ENCODE measurements around the gene CGNL1. TPM values are rescaled to one million over a fixed set of nuclear protein-coding genes. Genes with fewer than 3 reads are reported as not detected.

CGNL1 gene
- total and polyA plus RNA-seq, 8 donors: 7.3 to 35.8 (median 24.2) TPM

DNA sequence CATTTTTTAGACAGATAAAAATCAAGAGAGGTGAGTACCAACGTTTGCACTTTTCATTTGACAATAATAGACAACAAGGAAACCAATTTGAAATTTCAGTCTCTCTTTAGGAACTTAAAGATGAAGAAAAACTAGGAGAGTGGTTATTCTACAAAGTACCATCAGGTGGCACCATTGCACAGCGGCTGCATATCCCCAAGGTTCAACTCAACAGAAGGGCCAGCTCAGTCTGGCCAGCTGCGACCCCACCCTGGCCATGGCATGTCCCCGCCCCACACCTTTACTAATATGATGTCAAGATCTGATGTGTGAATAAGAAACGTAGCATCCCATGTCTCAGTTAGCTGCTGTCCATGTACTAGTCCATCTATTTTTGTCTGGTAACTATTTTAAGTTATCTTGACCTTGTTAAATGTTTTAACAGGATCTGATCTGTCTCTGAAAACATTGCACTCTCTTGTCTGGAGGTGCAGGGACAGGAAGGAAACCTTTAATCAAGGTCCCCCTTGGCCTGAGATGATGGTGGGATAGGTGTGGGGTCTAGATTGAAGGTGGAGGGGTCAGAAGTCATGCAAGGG is 35.5 kb upstream of the CGNL1 start:
- FAIRE-seq: peak; percentile 39

DNA sequence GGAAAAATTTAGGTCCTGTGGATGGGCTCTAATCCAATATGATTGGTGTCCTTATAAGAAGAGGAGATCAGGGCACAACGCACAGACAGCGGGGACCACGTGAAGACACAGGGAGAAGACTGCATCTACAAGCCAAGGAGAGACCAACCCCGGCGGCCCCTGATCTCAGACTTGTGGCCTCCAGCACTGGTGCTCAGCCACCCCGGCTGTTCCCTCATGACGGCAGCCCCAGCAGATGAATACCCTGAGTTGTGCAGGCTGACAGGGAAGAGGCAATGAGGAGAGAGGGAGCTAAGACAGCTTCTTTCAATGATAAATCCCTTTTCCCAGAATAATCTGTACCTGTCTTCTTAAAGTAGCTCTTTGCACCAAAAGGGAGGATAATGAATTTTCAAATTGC is 33.3 kb upstream of the CGNL1 start:
- FAIRE-seq (no peak), ATAC-seq (no peak), DNase-seq (no peak)
- no peaks in the 10 kb centered on the region for H3K27me3 ChIP-seq
- intact Hi-C loops (cut with DNase I): no loop called here
- TF ChIP-seq, protein P1, sequence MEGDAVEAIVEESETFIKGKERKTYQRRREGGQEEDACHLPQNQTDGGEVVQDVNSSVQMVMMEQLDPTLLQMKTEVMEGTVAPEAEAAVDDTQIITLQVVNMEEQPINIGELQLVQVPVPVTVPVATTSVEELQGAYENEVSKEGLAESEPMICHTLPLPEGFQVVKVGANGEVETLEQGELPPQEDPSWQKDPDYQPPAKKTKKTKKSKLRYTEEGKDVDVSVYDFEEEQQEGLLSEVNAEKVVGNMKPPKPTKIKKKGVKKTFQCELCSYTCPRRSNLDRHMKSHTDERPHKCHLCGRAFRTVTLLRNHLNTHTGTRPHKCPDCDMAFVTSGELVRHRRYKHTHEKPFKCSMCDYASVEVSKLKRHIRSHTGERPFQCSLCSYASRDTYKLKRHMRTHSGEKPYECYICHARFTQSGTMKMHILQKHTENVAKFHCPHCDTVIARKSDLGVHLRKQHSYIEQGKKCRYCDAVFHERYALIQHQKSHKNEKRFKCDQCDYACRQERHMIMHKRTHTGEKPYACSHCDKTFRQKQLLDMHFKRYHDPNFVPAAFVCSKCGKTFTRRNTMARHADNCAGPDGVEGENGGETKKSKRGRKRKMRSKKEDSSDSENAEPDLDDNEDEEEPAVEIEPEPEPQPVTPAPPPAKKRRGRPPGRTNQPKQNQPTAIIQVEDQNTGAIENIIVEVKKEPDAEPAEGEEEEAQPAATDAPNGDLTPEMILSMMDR (IDR thresholded peaks at IDR 0.05): no peak
- H3K36me3 ChIP-seq: no peaks in the 10 kb centered on the region
- 90 to 95% methylated on average over 7 of the region's 7 CpGs for WGBS, 2 donors
- H3K4me3 ChIP-seq: no peak overlapping the region
- H3K27ac ChIP-seq: no peak overlapping the region
- peaks cover 0 to 4% (median 0%) of the 10 kb centered on the region in 3 donors for H3K4me1 ChIP-seq
- no peaks in the 10 kb centered on the region for H3K9me3 ChIP-seq

More for the DNA sequence above, 35.5 kb upstream of the CGNL1 start:
- 0% methylated on average over 5 of the region's 5 CpGs for WGBS, 2 donors
- intact Hi-C loops (cut with DNase I): no loop called here
- Histone ChIP-seq H3K4me3 (no peak overlapping the region), H3K9me3 (no peaks in the 10 kb centered on the region), H3K27me3 (no peaks in the 10 kb centered on the region), H3K27ac (no peak overlapping the region), H3K36me3 (no peaks in the 10 kb centered on the region), H3K4me1 (peaks cover 0 to 4% (median 0%) of the 10 kb centered on the region in 3 donors)
- peak; percentile 64 to 92 (median 82) for ATAC-seq
- TF ChIP-seq, protein P1 (IDR thresholded peaks at IDR 0.05): peak; percentile 66 to 73 (median 70)
- DNase-seq: peak in 4 of 6 donors; percentile 35 to 58 (median 46)

DNA sequence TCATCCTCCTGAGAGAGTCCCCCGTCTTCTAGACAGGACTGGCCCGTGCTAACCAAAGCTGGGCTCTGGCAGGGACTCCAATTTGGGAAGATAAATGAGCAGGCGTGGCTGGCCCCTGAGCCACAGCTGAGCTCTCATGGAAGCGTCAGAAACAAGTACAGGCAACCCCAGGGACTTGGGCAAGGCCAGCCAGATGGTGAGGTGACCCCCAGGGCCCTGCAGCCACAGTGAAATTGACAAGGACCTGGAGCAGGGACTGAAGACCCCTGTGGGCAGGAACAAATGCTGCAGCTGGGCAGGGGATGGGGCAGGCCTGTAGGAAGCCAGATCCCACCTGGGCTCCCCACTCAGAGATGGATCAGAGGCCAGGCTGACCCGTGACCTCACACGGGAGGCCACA is 32.8 kb upstream of the CGNL1 start:
- TF ChIP-seq, protein P1 (IDR thresholded peaks at IDR 0.05): no peak
- no peaks in the 10 kb centered on the region for H3K9me3 ChIP-seq
- intact Hi-C loops (cut with DNase I): no loop called here
- ATAC-seq (no peak), FAIRE-seq (no peak), DNase-seq (peak in 1 of 6 donors; percentile 36)
- no peak overlapping the region for H3K4me3 ChIP-seq
- no peaks in the 10 kb centered on the region for H3K27me3 ChIP-seq
- 51 to 59% methylated on average over 6 of the region's 6 CpGs for WGBS, 2 donors
- no peaks in the 10 kb centered on the region for H3K36me3 ChIP-seq
- peaks cover 0 to 4% (median 0%) of the 10 kb centered on the region in 3 donors for H3K4me1 ChIP-seq
- H3K27ac ChIP-seq: no peak overlapping the region

DNA sequence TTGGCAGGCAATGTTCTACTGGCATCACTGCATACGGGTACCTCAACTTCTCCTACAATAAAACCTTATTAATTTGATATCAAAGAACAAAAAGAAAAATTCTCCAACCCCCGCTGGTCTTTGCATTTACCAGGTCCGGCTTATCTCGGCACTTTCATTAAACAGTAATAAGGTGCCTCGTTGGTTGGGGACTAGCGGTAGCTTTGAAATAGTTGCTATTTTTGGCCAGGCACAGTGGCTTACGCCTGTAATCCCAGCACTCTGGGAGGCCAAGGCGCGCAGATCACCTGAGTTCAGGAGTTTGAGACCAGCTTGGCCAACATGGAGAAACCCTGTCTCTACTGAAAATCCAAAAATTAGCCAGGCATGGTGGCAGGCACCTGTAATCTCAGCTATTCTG is 32.0 kb upstream of the CGNL1 start:
- intact Hi-C loops (cut with DNase I): no loop called here
- FAIRE-seq (no peak), ATAC-seq (peak in 3 of 4 donors; percentile 38 to 70 (median 61)), DNase-seq (no peak)
- H3K27ac ChIP-seq: no peak overlapping the region
- no peak overlapping the region for H3K4me3 ChIP-seq
- H3K36me3 ChIP-seq: no peaks in the 10 kb centered on the region
- H3K4me1 ChIP-seq: peaks cover 0 to 4% (median 0%) of the 10 kb centered on the region in 3 donors
- 29 to 32% methylated on average over 9 of the region's 9 CpGs for WGBS, 2 donors
- TF ChIP-seq, protein P1 (IDR thresholded peaks at IDR 0.05): no peak
- no peaks in the 10 kb centered on the region for H3K9me3 ChIP-seq
- no peaks in the 10 kb centered on the region for H3K27me3 ChIP-seq

DNA sequence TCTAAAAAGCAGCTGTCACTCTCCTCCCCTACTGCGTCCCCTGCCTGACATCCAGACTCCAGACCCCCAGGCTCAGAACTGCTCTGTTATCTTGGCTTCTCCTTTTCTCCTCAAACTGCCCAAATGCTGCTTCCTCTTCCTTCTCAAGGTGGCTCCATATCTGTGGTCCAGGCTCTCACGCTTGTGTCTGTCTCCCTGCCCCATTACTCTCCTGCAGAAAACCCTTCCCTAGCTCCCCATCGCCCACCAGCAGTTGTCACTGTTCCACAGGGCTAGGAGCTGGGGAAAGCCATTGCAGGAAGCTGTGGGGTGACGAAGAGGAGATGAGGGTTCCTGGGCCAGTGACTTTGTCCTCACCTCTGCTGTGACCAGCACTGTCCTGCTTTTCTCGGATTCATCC is 30.7 kb upstream of the CGNL1 start:
- intact Hi-C loops (cut with DNase I): no loop called here
- WGBS, 2 donors: 88 to 89% methylated on average over 5 of the region's 5 CpGs

More for the DNA sequence above, 30.7 kb upstream of the CGNL1 start:
- ATAC-seq (peak in 2 of 4 donors; percentile 21 to 23), FAIRE-seq (no peak), DNase-seq (no peak)
- Histone ChIP-seq H3K4me1 (peaks cover 0 to 4% (median 0%) of the 10 kb centered on the region in 3 donors), H3K4me3 (no peak overlapping the region), H3K9me3 (no peaks in the 10 kb centered on the region), H3K27ac (no peak overlapping the region), H3K36me3 (no peaks in the 10 kb centered on the region), H3K27me3 (no peaks in the 10 kb centered on the region)
- TF ChIP-seq, protein P1 (IDR thresholded peaks at IDR 0.05): no peak
